HG03354 (cell line): ENCODE results near the gene TFPI.
"Not testable (repeated sequence)": the region's sequence is repeated elsewhere in the genome, so short reads cannot be mapped to it uniquely, and the experiment has no call there.

ENCODE experiments used
- ATAC-seq: cut with Tn5 transposase; IDR thresholded peaks from one replicate; pipeline ENCODE4 v1.9.1; 2021; ENCODE audit warnings: mild to moderate bottlenecking; ENCODE audit not compliant: unreplicated experiment, poor library complexity, severe bottlenecking

Gene TFPI

DNA sequence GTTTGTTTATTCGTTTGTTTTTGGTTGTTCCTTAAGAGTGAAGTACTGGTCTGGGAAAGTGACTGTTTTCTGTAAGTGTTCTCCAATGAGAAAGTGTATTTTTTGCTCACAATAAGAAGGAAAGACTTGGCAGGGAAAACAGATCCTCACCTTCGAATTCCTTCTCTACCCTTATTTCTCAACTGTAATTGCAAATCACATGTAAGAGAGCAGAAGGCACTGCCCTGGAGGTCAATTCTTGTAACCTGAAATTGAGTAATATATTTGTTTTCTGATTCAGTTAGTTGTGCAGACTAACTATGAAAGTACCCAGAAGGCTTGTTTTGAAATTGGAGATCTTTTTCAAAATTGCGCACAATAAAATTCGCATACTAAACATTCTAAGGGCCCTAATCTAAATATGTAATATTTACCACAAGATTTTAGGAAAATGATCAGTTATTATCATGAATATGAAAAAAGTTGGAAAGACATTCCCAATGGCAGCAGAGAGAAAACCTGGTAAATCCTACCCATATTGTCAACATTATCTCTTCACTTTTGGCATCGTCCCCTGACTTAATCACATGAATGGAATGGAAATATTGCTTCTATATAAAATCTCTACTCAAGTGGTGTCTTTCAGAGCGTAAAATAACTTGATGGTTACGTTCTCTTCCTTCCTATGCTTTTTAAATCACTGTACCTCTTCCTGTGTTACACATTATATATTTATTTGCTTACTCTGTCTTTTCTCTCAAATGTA is 24.1 kb downstream of the TFPI start:
- ATAC-seq = no peak

- no peak for ATAC-seq
These were observed 24.8 kb downstream of the TFPI start for GRCh38 chr2:187529248-187529976.

DNA sequence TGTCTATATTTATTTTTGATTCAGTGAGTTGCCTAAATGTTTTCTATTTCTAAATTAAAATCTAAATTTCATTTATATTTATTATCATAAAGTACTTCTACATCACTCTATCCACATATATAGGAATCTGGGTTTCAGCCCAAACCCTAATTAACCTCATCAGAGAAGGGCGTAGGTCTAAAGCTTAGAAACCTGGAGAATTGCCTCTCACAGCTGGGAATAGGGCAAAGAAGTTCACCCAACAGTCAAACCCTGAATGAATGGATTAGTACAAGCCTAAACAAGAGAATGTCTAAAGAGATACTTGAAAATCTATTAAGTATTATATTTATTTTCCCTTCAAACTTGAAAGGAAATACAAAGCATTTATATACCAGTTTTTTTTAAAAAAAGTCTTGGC is 26.2 kb downstream of the TFPI start:
- no peak for ATAC-seq

- no peak for ATAC-seq
These were observed 27.0 kb downstream of the TFPI start for GRCh38 chr2:187527262-187527661.

DNA sequence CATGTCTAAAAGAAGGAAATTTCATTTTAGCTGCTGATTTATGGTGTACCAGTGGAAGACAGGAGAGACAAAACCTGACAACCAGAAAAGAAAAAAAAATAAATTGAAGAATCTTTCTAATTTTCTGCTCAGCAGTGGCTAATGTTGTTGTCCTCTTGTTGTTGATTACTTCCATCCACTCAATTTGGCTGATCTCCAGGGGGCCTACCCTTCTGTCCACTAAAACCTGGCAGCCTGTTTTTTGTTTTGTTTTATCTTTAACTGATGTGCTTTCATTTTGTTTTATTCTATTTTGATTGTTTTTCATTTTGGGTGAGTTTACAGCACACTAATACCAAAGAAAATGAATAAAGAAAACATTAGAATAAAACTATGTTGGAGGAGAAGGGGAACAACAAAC is 27.4 kb downstream of the TFPI start:
- no peak for ATAC-seq

DNA sequence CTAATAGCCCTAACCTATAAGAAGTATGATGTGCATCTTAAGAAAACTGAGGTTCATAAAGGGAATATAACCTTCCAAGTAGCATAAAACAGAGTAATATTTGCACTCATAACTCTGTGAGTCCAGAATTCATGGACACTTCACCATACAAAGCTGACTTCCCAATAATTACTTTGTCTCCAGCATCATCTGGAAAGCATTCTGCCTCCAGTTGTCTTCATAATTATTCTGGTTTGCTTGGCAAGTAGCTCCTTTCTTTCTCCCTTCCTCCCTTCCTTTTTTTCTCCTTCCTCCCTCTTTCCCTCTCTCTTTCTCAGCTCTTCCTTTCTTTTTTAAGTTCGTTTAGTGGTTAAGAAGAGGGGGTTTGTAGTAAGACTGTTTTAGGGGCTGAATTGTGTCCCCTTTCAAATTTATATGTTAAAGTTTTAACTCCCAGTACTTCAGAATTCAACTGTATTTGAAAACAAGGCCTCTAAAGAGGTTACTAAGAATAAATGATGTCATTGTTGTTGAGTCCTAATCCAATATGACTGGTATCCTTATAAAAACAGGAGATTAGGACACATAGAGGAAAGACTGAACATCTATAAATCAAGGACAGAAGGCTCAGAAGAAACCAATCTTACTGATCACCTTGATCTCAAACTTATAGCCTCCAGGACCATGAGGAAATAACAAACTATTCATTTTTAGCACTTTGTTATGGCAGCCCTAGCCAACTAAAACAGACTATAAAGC is 28.9 kb downstream of the TFPI start:
- ATAC-seq = no peak

- ATAC-seq = no peak
These were observed 30.9 kb downstream of the TFPI start for GRCh38 chr2:187523325-187523724.

GRCh38 chr2:187520121-187520624 is 34.1 kb downstream of the TFPI start:
- no peak for ATAC-seq

DNA sequence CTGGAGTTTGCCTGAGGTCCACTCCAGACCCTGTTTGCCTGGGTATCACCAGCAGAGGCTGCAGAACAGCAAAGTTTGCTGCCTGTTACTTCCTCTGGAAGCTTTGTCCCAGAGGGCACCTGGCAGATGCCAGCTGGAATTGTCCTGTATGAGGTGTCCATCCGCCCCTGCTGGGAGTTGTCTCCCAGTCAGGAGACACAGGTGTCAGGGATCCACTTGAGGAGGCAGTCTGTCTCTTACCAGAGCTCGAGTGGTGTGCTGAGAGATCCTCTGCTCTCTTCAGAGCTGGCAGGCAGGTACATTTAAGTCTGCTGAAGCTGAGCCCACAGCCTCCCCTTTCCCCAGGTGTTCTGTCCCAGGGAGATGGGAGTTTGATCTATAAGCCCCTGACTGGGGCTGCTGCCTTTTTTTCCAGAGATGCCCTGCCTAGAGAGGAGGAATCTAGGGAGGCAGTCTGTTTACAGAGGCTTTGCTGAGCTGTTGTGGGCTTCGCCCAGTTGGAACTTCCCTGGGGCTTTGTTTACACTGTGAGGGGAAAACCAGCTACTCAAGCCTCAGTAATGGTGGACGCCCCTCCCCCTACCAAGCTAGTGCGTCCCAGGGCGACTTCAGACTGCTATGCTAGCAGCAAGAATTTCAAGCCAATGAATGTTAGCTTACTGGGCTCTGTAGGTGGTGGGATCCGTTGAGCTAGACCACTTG is 34.7 kb downstream of the TFPI start:
- ATAC-seq = no peak

GRCh38 chr2:187517750-187518361 is 36.4 kb downstream of the TFPI start:
- not testable (repeated sequence) for ATAC-seq

GRCh38 chr2:187516630-187517510 is 37.4 kb downstream of the TFPI start:
- not testable (repeated sequence) for ATAC-seq

GRCh38 chr2:187514930-187515329 is 39.3 kb downstream of the TFPI start:
- no peak for ATAC-seq

DNA sequence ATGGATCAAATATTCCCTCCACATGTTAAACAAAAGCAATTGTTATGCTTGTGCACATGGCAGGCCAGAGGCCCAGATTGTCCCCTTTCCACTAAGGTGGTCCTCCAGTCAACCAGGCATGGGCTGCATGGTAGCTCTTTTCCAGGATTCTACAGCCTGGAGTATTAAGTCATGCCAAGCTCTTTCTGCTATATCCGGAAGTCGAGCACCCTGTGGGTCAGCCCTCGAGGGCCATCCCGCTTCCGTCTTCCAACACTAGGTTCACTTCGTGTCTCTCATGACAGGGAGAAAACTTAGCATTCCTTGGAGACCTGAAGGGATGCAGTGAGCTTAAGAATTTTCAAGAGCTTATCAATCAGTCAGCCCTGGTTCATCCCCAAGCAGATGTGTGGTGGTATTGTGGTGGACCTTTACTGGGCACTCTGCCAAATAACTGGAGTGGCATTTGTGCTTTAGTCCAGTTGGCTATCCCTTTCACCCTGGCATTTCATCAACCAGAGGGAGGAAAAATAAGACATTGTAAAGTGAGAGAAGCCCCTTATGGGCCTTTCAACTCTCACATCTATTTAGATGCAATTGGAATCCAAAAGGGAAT is 39.9 kb downstream of the TFPI start:
- not testable (repeated sequence) for ATAC-seq

DNA sequence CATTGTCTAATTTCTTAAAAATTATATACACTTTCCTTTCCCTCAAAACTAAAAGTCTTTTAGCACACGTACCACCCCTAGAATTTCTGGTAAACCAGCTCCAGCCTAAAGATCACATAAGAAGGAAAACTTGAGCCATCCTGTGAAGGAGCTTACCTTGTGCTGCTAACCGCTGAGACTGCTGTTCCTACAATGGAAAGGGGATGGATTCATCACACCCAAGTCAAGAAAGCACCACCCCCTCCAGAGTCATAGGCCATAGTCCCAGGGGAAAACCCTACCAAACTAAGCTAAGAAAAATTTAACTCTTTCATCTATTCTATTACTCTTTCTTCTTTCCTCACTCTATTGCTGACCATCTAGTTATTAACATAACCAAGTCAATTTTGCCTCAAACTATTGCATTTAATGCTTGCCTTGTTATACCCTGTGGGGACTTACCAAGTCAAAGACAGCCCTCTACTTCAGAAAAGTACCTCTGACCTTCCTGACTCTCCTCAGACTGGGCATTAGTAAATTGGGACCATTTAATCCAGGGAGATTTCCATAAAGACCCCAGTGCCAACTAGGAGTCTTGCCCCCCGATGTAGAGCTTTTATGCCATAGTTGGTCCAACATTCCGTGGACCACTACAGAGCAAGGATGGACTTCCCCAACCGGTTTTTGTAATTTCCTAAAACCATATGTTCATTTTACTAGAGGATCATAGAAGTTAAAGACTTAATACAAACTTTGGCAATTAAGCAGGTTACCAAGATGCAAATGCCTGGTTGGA is 40.6 kb downstream of the TFPI start:
- not testable (repeated sequence) for ATAC-seq

DNA sequence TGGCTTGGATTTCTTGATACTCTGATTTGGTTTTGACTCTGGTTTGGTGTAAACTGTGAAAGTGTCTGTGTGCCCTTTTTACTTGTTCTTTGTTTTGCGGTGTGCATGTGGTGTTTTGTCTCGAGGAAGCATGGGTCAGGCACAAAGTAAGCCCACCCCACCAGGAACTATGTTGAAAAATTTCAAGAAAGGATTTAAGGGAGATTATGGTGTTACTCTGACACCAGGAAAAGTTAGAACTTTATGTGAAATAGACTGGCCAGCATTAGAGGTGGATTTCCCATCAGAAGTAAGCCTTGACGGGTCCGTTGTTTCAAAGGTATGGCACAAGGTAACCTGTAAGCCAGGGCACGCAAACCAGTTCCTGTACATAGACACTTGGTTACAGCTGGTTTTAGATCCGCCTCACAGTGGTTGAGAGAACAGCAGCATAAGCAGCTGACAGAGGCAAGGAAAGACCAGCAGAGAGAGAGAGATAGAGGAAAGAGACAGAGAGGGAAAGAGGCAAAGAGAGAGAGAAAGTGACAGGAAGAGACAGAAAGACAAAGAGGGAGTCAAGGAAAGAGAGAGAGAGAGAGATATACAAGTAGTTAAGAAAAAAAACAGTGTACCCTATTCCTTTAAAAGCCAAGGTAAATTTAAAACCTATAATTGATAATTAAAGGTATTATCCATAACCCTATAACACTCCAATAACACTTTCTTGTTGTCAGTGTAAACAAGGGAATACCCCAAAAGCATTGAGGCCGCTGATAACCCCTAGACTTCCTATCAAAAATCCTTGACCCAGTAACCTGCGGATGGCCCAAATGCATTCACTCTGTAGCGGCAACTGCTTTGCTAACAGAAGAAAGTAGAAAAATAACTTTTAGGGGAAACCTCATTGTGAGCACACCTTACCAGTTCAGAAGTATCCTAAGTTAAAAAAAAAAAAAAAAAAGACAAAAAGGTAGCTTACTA is 42.6 kb downstream of the TFPI start:
- no peak for ATAC-seq
